IMR-90 (cell line): ENCODE results near the gene AUTS2.

Source experiments
- CEBPB ChIP-seq: IDR thresholded peaks from 2 replicates; pipeline ENCODE4 v1.6.1; 2012; ENCODE audit warnings: low read depth, low read length, improper control_type of control experiment
- CHD1 ChIP-seq: IDR thresholded peaks from 2 replicates; pipeline ENCODE4 v1.6.1; 2012; ENCODE audit warnings: low read depth, low read length, improper control_type of control experiment
- FOS ChIP-seq: fragments of 150-350 bp; IDR thresholded peaks from 2 replicates; pipeline ENCODE4 v1.6.1; 2016; ENCODE audit warnings: low read depth, low read length
- MAFK ChIP-seq: IDR thresholded peaks from 2 replicates; pipeline ENCODE4 v1.6.1; 2012; ENCODE audit warnings: low read depth, low read length, improper control_type of control experiment
- MAZ ChIP-seq: IDR thresholded peaks from 2 replicates; pipeline ENCODE4 v1.6.1; 2012; ENCODE audit warnings: low read depth, mild to moderate bottlenecking, low read length, improper control_type of control experiment, moderate library complexity, borderline replicate concordance
- NFE2L2 ChIP-seq: fragments of 150-350 bp; IDR thresholded peaks from 2 replicates; pipeline ENCODE4 v1.6.1; 2016; ENCODE audit warnings: low read depth, mild to moderate bottlenecking, low read length
- POLR2A ChIP-seq: IDR thresholded peaks from 2 replicates; pipeline ENCODE4 v1.6.1; 2012; ENCODE audit warnings: mild to moderate bottlenecking, low read depth, low read length
- RAD21 ChIP-seq: IDR thresholded peaks from 2 replicates; pipeline ENCODE4 v1.6.1; 2012; ENCODE audit warnings: low read length, improper control_type of control experiment
- SMC3 ChIP-seq: fragments of 150-350 bp; IDR thresholded peaks from 2 replicates; pipeline ENCODE4 v1.6.1; 2016; ENCODE audit warnings: low read depth, mild to moderate bottlenecking, antibody characterized with exemption, low read length, moderate library complexity
- TF ChIP-seq, protein P1 (sequence below): conservative IDR thresholded peaks from 2 replicates; pipeline ENCODE4 v1.5.1; 2012; ENCODE audit warnings: mild to moderate bottlenecking, low read depth, low read length, improper control_type of control experiment
- TF ChIP-seq, protein P2 (sequence below): fragments of 150-350 bp; IDR thresholded peaks from 2 replicates; pipeline ENCODE4 v1.6.1; 2017; ENCODE audit warnings: mild to moderate bottlenecking, antibody characterized with exemption, low read length, low read depth

DNA sequence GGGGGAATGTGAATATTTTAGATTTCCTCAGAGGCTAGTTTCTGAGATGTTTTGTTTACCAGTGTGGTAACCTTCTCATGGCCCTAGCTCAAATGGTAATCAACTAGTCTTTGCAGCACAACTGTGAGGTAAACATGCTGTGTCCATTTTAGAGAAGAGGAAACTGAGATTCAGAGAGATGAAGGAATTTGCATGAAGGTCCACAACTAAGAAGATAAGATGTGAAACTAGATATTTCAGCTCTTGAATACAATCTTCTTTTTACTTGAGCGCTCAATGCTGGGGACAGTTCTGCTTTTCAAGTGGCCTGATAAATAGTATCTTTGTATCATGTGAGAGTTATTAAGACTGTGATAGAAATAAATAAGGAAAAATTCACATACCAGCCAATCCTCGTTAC lies 245.4 kb downstream of the AUTS2 start:
- TF ChIP-seq RAD21 (no peak), POLR2A (no peak), MAZ (no peak), FOS (no peak), CEBPB (no peak), SMC3 (no peak), NFE2L2 (no peak), MAFK (no peak), CHD1 (no peak)
- TF ChIP-seq, protein P1, sequence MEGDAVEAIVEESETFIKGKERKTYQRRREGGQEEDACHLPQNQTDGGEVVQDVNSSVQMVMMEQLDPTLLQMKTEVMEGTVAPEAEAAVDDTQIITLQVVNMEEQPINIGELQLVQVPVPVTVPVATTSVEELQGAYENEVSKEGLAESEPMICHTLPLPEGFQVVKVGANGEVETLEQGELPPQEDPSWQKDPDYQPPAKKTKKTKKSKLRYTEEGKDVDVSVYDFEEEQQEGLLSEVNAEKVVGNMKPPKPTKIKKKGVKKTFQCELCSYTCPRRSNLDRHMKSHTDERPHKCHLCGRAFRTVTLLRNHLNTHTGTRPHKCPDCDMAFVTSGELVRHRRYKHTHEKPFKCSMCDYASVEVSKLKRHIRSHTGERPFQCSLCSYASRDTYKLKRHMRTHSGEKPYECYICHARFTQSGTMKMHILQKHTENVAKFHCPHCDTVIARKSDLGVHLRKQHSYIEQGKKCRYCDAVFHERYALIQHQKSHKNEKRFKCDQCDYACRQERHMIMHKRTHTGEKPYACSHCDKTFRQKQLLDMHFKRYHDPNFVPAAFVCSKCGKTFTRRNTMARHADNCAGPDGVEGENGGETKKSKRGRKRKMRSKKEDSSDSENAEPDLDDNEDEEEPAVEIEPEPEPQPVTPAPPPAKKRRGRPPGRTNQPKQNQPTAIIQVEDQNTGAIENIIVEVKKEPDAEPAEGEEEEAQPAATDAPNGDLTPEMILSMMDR, result no peak
- TF ChIP-seq, protein P2, sequence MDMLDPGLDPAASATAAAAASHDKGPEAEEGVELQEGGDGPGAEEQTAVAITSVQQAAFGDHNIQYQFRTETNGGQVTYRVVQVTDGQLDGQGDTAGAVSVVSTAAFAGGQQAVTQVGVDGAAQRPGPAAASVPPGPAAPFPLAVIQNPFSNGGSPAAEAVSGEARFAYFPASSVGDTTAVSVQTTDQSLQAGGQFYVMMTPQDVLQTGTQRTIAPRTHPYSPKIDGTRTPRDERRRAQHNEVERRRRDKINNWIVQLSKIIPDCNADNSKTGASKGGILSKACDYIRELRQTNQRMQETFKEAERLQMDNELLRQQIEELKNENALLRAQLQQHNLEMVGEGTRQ, result no peak
